ENCODE measurements around the gene C2CD4A.

C2CD4A gene

DNA sequence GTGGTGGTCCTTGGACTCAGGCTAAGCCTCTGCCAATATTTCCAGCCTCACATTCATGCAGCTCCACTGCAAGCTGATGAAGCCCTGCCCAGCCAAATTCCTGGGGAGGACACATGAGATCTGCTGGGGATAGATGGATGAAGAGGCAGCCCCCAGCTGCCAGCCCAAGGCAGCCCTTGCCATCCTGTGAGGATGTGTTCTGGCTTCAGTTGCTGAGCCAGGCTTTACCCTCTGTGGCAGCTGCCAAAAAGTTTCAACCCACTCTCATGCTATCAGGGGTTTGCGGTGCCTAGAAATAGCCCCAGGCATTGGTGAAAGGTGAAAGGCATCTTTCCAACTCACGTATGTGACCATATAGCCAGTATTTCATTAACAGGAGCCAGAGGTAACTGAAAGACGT lies 37.6 kb downstream of the C2CD4A start:
- DNase-seq: no peak

DNA sequence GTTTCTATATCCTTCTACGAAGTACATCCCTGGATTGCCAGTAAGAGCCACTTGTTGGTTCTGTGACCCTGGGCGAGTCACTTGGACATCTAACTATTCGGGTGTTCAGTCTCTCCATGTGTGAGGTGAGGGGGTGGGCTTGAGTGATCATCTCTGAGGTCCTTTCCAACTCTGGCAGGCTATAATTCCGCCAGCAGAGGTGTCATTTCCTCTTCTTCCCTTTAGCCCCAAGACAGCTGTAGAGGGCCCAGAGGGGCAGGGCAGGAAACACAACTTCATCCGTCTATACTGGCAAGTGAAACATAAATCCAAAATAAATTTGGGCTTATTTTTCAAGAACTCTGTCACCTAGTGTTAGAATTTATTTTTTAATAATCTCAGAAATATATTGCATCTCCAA lies 38.1 kb downstream of the C2CD4A start:
- DNase-seq: no peak

DNA sequence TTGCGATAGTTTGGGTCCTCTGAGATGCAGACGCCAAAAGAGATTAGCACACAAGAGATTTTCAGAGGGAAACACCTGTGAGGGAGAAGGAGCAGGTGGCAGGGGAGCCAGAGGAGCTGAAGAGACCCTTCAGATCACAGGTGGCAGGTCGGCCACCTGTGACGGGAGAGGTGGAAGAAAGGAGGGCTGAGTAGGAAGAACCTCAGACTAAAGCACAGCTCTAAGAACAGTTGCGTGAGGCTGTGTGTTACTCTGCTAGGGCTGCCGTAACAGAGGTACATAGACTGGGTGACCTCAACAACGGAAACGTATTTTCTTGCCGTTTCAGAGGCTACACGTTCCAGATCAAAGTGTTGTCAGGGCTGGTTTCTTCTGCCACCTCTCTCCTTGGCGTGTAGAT lies 38.5 kb downstream of the C2CD4A start:
- no peak for DNase-seq

DNA sequence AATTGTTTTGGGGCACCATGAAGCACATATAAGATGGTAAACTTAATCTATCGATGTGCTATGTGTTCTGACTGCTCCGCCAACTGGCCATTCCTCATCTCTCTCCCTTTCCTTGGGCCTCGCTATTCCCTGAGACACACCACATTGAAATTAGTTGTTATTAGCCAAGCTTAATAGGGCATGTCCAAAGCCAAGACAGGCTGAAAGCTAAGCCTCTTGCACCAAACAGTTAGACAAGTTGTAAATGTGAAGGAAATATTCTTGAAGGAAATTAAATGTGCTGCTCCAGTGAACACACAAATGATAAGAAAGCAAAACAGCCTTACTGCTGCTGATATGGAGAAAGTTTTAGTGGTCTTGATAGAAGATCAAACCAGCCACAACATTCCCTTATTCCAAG lies 39.3 kb downstream of the C2CD4A start:
- no peak for DNase-seq

DNA sequence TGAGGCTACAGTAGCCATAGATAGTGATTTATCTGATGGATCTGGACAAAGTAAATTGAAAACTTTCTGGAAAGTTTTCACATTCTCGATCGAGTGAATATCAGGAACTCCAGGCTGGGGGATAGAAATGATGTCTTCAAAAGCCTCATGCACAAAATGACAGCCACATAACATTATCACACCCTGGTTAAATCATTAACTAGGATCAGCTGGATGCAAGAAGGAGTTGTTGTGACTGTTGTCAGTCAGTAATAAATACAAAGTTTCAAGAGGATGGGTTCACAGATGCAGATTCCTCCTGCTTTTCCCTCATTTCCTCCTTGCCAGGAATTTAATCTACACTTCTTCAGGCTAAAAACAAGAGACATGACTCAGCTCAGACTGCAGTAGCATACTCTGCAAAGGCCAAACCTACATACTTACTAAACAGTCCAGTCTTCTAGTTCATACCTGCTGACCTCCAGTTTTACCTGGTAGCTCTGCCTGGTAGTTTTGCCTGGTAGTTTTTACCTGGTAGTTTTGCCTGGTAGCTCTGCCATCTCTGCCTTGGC lies 40.9 kb downstream of the C2CD4A start:
- DNase-seq: no peak

DNA sequence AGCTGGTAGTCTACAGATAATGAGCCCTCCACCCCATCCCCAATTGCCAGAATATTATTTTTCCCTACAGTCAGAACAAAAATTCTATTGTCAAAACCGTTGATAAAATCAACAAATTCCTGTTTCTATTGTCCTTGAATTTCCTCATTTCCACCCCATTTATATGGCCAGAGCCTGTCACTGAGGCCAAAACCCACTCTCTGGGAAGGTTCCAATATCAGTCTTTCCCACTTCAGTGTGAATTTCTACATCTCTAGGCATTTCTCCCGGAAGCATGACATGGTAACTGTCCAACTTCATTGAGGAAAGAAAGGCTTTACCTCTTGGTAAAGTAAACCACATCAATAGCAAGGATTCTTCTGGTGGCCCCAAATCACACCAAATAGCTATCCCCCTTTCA lies 41.6 kb downstream of the C2CD4A start:
- DNase-seq: no peak

DNA sequence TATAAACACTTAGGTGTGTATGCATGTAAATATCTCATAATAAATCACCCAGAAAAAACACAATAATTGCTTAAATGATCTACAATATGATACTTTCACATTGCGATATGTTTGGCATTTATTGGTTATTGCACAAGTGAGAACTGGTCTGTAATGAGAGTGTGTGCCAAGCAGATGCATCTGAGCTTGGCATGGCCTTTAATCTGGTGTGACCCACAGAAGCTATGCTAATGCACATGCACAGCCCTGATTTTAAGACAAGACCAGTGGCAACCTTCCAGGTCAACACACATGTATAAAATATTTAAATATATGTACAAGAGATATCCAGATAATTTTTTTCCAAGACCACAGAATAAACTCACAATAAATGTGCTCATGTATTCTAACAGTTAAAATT lies 42.7 kb downstream of the C2CD4A start:
- DNase-seq: no peak

DNA sequence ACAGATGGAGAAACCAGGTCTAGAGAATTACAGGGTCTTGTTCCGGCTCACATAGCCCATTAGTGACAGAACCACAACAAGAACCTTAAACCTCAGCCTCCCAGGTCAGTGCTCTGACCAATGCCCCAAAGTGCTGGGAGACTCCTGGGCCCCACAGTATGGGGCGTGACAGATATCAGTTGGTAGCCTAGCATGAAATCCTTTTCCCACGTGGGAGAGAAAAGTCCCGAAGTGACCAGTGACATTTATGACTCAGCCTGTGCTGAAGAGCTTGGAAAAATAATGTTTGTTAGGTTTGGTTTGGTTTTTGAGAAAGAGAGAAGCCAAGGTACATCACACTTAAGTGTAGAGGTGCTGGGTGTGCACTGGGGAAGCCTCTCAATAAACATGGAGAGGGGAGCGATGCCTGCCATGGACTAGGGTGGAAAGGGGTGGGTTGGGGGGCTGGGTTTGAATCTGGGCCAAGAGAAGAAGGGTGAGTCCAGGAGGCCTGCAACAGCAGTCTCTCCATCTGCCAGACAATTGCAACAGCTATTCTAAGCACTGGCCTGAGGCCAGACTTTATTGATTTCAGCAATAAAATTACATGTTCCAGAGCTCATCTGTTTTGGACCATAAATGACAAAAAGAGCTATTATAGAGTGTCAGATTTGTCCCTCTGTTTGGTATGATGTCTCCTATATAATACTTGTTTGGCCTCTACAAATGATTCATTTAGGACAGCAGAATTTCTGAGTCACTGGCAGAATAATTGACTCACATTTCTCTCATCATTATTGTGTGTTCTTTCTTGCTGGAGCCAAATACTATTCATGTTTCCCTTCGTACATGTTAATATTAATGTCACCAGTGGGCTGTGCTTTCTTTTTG lies 43.4 kb downstream of the C2CD4A start:
- no peak for DNase-seq

DNA sequence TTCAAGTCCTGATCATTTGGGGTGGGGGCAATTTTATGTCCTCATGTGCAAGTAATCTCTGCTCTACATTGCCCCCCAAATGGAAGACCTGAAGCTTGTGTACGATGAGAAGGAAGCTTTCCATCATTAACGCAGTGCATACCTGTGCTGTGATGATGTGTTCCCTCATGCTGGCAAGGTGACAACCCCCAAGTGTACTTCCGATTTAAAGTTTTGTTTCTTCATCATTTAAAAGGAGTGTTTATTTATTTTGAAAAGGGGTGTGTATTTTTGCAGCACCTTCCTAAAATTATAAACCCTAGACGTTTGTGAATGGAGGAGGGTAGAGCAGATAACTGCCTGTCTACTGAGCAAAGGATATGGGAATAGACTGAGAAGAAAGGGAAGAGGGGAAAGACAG lies 45.3 kb downstream of the C2CD4A start:
- no peak for DNase-seq

DNA sequence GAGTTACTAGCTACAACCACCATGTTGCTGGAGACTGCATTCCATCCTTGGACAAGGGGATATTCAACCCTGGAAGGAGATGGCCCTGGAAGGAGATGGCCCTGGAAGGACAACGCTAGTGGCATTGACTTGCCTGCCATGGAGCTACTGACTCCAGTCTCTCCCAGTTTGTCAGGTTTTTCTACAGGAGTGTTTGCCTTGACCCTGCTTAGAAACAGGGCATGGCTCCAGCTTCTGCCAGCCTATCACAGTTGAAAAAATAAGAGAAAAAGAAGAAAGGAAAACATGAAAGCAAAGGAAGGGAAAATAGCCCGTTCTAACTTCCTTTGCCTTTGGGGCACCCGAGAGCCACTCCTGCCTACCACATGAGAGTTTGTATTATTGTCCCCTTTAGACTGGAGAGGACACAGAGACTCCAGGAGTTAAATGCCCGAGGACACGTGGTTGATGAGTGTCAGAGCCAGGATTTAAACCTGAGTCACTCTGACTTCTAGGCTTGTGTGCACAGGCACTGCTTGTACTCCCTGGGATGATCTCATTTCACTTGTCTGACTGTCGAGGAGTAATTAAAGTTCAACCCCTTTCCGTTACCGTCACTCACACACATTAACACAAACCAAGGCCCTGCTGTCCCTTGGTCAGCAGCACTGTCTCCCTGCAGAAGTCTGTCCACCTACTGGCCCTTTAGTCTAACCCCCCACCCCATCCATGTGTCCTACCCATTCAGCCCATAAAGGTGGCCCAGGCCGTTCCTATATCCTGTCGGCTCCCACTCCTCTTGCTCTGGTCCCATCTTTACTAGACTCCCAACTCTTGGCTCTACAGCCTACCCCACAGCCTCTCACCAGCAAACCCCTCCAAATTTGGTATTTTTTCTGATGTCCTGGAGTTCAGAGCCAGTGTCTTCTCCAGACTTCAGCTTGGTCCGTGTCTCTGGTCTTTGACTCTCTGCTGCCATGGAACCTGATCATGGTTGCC lies 46.1 kb downstream of the C2CD4A start:
- peak; percentile 11 for DNase-seq

DNA sequence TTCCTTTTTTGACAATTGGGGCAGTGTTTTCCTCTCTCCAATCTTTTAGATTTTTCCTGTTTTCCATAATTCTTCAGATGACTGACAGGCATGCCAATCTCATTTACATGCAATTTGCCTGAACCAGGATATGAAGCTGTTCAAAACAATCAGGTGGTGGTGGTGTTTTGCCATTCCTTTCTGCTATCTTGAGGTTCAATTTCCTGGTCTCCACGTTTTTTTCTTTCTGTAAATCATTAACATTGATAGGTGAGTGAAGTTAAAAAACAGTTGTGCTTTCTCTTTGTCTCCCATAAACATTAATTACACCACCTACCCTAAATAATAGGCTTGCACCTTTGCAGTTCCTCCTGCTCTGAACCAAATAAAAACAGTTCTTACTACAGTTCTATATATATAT lies 49.1 kb downstream of the C2CD4A start:
- DNase-seq: no peak

DNA sequence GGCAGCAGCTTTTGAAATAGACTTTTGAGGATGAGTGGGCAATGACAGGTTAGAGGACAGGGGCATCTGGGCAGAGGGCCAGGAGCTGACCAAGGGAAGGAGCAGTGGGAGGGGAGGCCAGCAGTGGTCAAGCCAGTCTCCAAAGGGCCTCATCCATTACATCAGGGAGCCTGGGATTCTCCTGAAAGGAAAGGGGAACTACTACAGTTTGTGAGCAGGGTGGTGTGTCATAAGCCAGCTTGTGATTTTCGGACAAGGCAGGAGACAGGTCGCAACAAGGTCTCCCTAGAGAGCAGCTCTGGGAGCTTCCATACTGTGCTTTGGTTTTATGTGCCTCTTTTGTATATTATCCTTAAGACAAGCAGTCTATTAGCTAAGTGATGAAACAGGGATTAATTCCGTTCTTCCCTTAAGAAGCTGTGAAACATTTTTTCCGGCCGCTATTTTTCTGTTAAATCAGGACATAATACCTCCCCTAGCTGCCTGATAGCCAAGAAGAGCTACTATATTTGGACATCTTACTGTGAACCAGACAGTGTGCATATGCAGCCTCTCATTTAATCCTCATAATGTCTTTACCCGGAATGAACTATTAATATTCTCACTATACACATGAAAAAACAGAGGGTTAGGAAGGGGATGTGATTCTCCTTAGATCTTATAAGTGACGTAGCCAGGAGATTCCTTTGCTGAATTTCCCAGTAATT lies 51.9 kb downstream of the C2CD4A start:
- no peak for DNase-seq

DNA sequence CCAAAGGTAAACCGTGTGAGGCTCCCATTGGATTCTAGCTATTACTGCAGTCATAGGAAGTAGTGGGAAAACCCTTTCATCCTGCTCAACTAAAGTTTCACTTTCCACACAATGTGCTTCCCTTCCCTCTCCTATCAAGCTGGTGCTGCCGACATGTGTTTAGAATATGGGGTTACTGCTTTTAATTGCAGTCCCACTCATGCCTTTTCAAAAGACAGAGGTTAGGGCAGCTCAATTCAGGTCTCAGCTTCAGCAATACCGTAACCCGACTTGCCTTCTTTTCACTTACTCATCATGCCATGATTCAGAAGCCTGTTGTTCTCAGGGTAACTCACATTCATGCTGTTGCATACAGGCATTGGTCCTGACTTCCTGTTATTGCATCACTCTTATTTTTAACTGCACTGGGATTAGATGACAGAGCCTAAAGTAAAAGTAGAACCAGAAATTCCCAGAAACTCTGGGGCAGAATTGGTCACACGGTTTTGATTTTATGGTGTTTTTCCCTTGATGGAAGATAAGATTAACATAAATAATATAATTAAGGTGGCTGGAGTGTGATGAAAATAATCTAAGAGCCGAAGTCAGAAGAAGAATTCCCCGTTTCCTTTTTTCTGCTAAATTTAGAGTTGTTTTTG lies 52.6 kb downstream of the C2CD4A start:
- DNase-seq: no peak

DNA sequence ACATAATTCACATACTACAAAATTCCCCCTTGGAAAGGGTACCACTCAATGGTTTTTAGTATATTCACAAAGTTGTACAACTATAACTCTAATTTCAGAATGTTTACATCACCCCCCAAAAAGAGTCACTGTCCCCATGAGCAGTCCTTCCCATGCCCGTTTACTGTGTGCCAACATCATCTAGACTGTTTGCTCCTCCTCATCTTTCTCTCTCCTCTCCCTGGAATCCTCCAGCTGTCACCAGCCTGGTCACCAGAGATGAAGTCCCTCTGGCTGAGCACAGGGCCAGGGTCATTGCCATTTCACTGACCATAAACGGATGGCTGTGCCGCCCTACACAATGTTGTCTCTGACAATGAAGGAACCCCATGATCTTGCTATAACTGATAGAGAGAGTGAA lies 53.1 kb downstream of the C2CD4A start:
- no peak for DNase-seq
